GM12878 (cell line): ENCODE results near the gene DPP6. TPM values are rescaled to one million over a fixed set of nuclear protein-coding genes. Genes with fewer than 3 reads are reported as not detected.

Experiments
- BHLHE40 ChIP-seq, 2 experiments: fragments of 450-650 bp in 1 of 2; IDR thresholded peaks; 2 replicates each; pipeline ENCODE4 v1.6.1; 2011 to 2017; ENCODE audit warnings: low read depth in 2 of 2, borderline replicate concordance in 1 of 2, improper control_type of control experiment in 1 of 2, low read length in 1 of 2, mild to moderate bottlenecking in 1 of 2
- BMI1 ChIP-seq: fragments of 450-650 bp; IDR thresholded peaks from 2 replicates; pipeline ENCODE4 v1.6.1; 2016; ENCODE audit warnings: mild to moderate bottlenecking, moderate library complexity, borderline replicate concordance
- BRCA1 ChIP-seq: IDR thresholded peaks from 2 replicates; pipeline ENCODE4 v1.6.1; 2011; ENCODE audit warnings: low read depth, low read length, improper control_type of control experiment
- ETV6 ChIP-seq, 2 experiments: fragments of 450-650 bp in 1 of 2; IDR thresholded peaks in 1 of 2; conservative IDR thresholded peaks in 1 of 2; 2 replicates each; pipeline ENCODE4 v1.6.1; 2014; ENCODE audit warnings: antibody characterized with exemption in 1 of 2, borderline replicate concordance in 1 of 2, low read depth in 1 of 2, mild to moderate bottlenecking in 1 of 2, moderate library complexity in 1 of 2
- HCFC1 ChIP-seq: fragments of 150-350 bp; IDR thresholded peaks from 2 replicates; pipeline ENCODE4 v1.6.1; 2014; ENCODE audit warnings: low read length
- IKZF2 ChIP-seq, 2 experiments: fragments of 450-650 bp; IDR thresholded peaks; 2 replicates each; pipeline ENCODE4 v1.6.1; 2017; ENCODE audit warnings: mild to moderate bottlenecking in 2 of 2, moderate library complexity in 2 of 2
- IRF4 ChIP-seq: IDR thresholded peaks from 2 replicates; pipeline ENCODE4 v1.6.1; 2011; ENCODE audit warnings: low read depth, low read length
- MTA3 ChIP-seq: IDR thresholded peaks from 2 replicates; pipeline ENCODE4 v1.6.1; 2012; ENCODE audit warnings: low read length, inconsistent platforms, borderline replicate concordance
- PAX8 ChIP-seq: fragments of 450-650 bp; IDR thresholded peaks from 2 replicates; pipeline ENCODE4 v1.6.1; 2017; ENCODE audit warnings: mild to moderate bottlenecking, moderate library complexity
- POU2F2 ChIP-seq: IDR thresholded peaks from 3 replicates; pipeline ENCODE4 v1.6.1; 2011; ENCODE audit warnings: low read depth, mild to moderate bottlenecking, low read length, borderline replicate concordance
- RELA ChIP-seq: fragments of 450-650 bp; IDR thresholded peaks from 2 replicates; pipeline ENCODE4 v1.8.0; 2014; ENCODE audit warnings: borderline replicate concordance; ENCODE audit not compliant: partially characterized antibody
- STAT3 ChIP-seq: IDR thresholded peaks from 2 replicates; pipeline ENCODE4 v1.6.1; 2011; ENCODE audit warnings: low read depth, low read length, improper control_type of control experiment
- ZNF687 ChIP-seq: fragments of 450-650 bp; IDR thresholded peaks from 2 replicates; pipeline ENCODE4 v1.6.1; 2017; ENCODE audit warnings: mild to moderate bottlenecking, moderate library complexity
- polyA plus RNA-seq, 11 experiments: library from polyadenylated mRNA; depleted of rRNA in 4 of 11; unstranded in 6 of 11; stranded (reverse) in 5 of 11; fragments of >200 nt; fragmentation: Nextera tagmentation in 4 of 11; fragmentation: Illumina TruSeq in 1 of 11; extraction: Ambion mirVana in 4 of 11; extraction: Trizol in 1 of 11; gene quantifications; 1 replicate in 1 of 11; 2 replicates in 10 of 11; pipeline versions ENCODE4 v1.2.1 to v1.2.3, GENCODE V29; 2011 to 2016; ENCODE audit warnings: inconsistent platforms in 2 of 11, missing spikeins in 2 of 11, low read depth in 1 of 11
- total RNA-seq, 4 experiments: library from RNA; depleted of rRNA in 3 of 4; stranded (reverse); fragments of >200 nt in 3 of 4; fragmentation: Illumina TruSeq in 1 of 4; extraction: Trizol in 1 of 4; gene quantifications; 2 replicates each; pipeline versions ENCODE4 v1.2.1 to v1.2.3, GENCODE V29; 2013 to 2021

Gene DPP6
- total and polyA plus RNA-seq, 10 of the 15 experiments (the other 5 are each of a cell fraction or from before 2014, with no cell fraction given) = not detected

- TF ChIP-seq POU2F2 = no peak
- TF ChIP-seq HCFC1 = no peak
- TF ChIP-seq ZNF687 = no peak
- TF ChIP-seq IRF4 = no peak
- no peak for TF ChIP-seq IKZF2 (IDR thresholded peaks at IDR 0.05)
- TF ChIP-seq PAX8 = no peak
- TF ChIP-seq RELA = no peak
- TF ChIP-seq ETV6 (conservative IDR thresholded peaks at IDR 0.05 in 1 of 2, IDR thresholded peaks at IDR 0.05 in 1 of 2; ENCODE audit: borderline replicate concordance in 1 of 2, low read depth in 1 of 2) = no peak
- no peak for TF ChIP-seq BHLHE40 (IDR thresholded peaks at IDR 0.05; ENCODE audit: borderline replicate concordance in 1 of 2, low read depth in 2 of 2, low read length in 1 of 2)
- no peak for TF ChIP-seq BMI1
- no peak for TF ChIP-seq STAT3
- no peak for TF ChIP-seq MTA3
- TF ChIP-seq BRCA1 = no peak
Measured at GRCh38 chr7:154587792-154588191, 535.6 kb downstream of the DPP6 start (continued).
